ENCODE measurements around the gene C7orf33. TPM values are rescaled to one million over a fixed set of nuclear protein-coding genes. Genes with fewer than 3 reads are reported as not detected.

The C7orf33 gene
- total and polyA plus RNA-seq, 2 experiments from 2014 or later = not detected

DNA sequence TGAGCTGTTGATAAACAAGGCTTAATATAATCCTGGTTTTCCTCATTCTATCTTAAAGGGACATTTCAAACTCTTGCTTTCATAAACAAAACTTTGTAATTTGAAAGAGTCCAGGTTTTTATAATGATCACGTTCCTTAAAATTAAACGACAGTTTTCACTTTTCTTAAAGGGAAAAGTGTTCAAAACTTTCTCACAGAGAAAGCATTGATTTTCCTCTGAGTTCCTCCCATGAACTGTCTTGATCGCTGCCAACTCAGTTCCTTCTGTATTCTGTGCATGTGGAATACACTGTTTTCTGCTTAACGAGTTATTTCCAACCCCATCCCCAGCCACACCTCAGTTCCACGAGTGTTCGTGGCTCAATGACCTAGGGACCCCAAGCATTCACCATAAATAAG is 2.4 kb upstream of the C7orf33 start:
- H3K27me3 ChIP-seq (ENCODE audit: insufficient read depth) = no peaks in the 10 kb centered on the region
- H3K4me3 Mint-ChIP-seq = no peak overlapping the region
- ATAC-seq (no peak), DNase-seq (ENCODE audit: low spot score) (no peak)
- no peaks in the 10 kb centered on the region for H3K9me2 ChIP-seq (ENCODE audit: insufficient read depth)
- no peaks in the 10 kb centered on the region for H3F3A ChIP-seq (replicated peaks; ENCODE audit: low read depth)
- H3K36me3 Mint-ChIP-seq (ENCODE audit: low read depth) = no peaks in the 10 kb centered on the region
- H3K27me3 Mint-ChIP-seq (ENCODE audit: insufficient read depth, low read depth, poor library complexity) = no peaks in the 10 kb centered on the region
- peak overlapping the region; percentile 31; the same call in 1 of the 2 replicates for H3K4me2 ChIP-seq
- TF ChIP-seq, protein P1, sequence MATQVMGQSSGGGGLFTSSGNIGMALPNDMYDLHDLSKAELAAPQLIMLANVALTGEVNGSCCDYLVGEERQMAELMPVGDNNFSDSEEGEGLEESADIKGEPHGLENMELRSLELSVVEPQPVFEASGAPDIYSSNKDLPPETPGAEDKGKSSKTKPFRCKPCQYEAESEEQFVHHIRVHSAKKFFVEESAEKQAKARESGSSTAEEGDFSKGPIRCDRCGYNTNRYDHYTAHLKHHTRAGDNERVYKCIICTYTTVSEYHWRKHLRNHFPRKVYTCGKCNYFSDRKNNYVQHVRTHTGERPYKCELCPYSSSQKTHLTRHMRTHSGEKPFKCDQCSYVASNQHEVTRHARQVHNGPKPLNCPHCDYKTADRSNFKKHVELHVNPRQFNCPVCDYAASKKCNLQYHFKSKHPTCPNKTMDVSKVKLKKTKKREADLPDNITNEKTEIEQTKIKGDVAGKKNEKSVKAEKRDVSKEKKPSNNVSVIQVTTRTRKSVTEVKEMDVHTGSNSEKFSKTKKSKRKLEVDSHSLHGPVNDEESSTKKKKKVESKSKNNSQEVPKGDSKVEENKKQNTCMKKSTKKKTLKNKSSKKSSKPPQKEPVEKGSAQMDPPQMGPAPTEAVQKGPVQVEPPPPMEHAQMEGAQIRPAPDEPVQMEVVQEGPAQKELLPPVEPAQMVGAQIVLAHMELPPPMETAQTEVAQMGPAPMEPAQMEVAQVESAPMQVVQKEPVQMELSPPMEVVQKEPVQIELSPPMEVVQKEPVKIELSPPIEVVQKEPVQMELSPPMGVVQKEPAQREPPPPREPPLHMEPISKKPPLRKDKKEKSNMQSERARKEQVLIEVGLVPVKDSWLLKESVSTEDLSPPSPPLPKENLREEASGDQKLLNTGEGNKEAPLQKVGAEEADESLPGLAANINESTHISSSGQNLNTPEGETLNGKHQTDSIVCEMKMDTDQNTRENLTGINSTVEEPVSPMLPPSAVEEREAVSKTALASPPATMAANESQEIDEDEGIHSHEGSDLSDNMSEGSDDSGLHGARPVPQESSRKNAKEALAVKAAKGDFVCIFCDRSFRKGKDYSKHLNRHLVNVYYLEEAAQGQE (IDR thresholded peaks at IDR 0.05; ENCODE audit: unreplicated experiment) = no peak
- TF ChIP-seq, protein P2, sequence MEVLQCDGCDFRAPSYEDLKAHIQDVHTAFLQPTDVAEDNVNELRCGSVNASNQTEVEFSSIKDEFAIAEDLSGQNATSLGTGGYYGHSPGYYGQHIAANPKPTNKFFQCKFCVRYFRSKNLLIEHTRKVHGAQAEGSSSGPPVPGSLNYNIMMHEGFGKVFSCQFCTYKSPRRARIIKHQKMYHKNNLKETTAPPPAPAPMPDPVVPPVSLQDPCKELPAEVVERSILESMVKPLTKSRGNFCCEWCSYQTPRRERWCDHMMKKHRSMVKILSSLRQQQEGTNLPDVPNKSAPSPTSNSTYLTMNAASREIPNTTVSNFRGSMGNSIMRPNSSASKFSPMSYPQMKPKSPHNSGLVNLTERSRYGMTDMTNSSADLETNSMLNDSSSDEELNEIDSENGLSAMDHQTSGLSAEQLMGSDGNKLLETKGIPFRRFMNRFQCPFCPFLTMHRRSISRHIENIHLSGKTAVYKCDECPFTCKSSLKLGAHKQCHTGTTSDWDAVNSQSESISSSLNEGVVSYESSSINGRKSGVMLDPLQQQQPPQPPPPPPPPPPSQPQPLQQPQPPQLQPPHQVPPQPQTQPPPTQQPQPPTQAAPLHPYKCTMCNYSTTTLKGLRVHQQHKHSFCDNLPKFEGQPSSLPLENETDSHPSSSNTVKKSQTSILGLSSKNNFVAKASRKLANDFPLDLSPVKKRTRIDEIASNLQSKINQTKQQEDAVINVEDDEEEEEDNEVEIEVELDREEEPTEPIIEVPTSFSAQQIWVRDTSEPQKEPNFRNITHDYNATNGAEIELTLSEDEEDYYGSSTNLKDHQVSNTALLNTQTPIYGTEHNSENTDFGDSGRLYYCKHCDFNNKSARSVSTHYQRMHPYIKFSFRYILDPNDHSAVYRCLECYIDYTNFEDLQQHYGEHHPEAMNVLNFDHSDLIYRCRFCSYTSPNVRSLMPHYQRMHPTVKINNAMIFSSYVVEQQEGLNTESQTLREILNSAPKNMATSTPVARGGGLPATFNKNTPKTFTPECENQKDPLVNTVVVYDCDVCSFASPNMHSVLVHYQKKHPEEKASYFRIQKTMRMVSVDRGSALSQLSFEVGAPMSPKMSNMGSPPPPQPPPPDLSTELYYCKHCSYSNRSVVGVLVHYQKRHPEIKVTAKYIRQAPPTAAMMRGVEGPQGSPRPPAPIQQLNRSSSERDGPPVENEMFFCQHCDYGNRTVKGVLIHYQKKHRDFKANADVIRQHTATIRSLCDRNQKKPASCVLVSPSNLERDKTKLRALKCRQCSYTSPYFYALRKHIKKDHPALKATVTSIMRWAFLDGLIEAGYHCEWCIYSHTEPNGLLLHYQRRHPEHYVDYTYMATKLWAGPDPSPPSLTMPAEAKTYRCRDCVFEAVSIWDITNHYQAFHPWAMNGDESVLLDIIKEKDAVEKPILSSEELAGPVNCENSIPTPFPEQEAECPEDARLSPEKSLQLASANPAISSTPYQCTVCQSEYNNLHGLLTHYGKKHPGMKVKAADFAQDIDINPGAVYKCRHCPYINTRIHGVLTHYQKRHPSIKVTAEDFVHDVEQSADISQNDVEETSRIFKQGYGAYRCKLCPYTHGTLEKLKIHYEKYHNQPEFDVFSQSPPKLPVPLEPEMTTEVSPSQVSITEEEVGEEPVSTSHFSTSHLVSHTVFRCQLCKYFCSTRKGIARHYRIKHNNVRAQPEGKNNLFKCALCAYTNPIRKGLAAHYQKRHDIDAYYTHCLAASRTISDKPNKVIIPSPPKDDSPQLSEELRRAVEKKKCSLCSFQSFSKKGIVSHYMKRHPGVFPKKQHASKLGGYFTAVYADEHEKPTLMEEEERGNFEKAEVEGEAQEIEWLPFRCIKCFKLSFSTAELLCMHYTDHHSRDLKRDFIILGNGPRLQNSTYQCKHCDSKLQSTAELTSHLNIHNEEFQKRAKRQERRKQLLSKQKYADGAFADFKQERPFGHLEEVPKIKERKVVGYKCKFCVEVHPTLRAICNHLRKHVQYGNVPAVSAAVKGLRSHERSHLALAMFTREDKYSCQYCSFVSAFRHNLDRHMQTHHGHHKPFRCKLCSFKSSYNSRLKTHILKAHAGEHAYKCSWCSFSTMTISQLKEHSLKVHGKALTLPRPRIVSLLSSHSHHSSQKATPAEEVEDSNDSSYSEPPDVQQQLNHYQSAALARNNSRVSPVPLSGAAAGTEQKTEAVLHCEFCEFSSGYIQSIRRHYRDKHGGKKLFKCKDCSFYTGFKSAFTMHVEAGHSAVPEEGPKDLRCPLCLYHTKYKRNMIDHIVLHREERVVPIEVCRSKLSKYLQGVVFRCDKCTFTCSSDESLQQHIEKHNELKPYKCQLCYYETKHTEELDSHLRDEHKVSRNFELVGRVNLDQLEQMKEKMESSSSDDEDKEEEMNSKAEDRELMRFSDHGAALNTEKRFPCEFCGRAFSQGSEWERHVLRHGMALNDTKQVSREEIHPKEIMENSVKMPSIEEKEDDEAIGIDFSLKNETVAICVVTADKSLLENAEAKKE (CRISPR knock-in tag; IDR thresholded peaks at IDR 0.05) = no peak
- TF ChIP-seq EZH2 (IDR thresholded peaks at IDR 0.05; ENCODE audit: low read depth, unreplicated experiment) (no peak), ZNF114 (CRISPR knock-in tag; IDR thresholded peaks at IDR 0.05) (no peak)
- no peaks in the 10 kb centered on the region for H4K20me1 ChIP-seq (replicated peaks; ENCODE audit: insufficient read depth)
- H3K36me3 ChIP-seq (ENCODE audit: insufficient read depth) = no peaks in the 10 kb centered on the region
- H2AFZ ChIP-seq = no peak overlapping the region
- no peak overlapping the region for H3K4me3 ChIP-seq
- no peaks in the 10 kb centered on the region for H3K9me3 Mint-ChIP-seq
- H3K4me1 Mint-ChIP-seq = peaks cover 39% of the 10 kb centered on the region
- peaks cover 25% of the 10 kb centered on the region for H3K4me1 ChIP-seq (ENCODE audit: insufficient read depth)
- H3K79me2 ChIP-seq (replicated peaks; ENCODE audit: insufficient read depth) = no peaks in the 10 kb centered on the region
- no peak overlapping the region for H3K27ac ChIP-seq (ENCODE audit: low read depth)
- no peak overlapping the region for H3K27ac Mint-ChIP-seq
